Measurements from ENCODE around the gene TRIM60. TPM values are rescaled to one million over a fixed set of nuclear protein-coding genes. Genes with fewer than 3 reads are reported as not detected.

The TRIM60 gene
- total RNA-seq, 3 donors from 2014 or later = not detected

GRCh38 chr4:165088366-165088765 is 56.6 kb downstream of the TRIM60 start:
- intact Hi-C loops (cut with DNase I, micrococcal nuclease) = no loop called here
- H3K9me3 ChIP-seq = no peaks in the 10 kb centered on the region
- no peak overlapping the region for H3K4me3 ChIP-seq
- no peaks in the 10 kb centered on the region for H3K4me1 ChIP-seq (ENCODE audit: low read depth)
- H3K36me3 ChIP-seq (ENCODE audit: low read depth) = no peaks in the 10 kb centered on the region
- DNase-seq = no peak
- no peak for ATAC-seq
- TF ChIP-seq, protein P1, sequence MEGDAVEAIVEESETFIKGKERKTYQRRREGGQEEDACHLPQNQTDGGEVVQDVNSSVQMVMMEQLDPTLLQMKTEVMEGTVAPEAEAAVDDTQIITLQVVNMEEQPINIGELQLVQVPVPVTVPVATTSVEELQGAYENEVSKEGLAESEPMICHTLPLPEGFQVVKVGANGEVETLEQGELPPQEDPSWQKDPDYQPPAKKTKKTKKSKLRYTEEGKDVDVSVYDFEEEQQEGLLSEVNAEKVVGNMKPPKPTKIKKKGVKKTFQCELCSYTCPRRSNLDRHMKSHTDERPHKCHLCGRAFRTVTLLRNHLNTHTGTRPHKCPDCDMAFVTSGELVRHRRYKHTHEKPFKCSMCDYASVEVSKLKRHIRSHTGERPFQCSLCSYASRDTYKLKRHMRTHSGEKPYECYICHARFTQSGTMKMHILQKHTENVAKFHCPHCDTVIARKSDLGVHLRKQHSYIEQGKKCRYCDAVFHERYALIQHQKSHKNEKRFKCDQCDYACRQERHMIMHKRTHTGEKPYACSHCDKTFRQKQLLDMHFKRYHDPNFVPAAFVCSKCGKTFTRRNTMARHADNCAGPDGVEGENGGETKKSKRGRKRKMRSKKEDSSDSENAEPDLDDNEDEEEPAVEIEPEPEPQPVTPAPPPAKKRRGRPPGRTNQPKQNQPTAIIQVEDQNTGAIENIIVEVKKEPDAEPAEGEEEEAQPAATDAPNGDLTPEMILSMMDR (IDR thresholded peaks at IDR 0.05) = no peak

Other genes with a start within 250 kb of the TRIM60 start
- gene APELA, start 154.8 kb upstream of the TRIM60 start, total RNA-seq = not detected
- gene TRIM61, start 54.3 kb upstream of the TRIM60 start, total RNA-seq = under 1 TPM in 1 of 3 donors, not detected in 2; 0.73 TPM
- gene TRIM75, start 21.9 kb downstream of the TRIM60 start, total RNA-seq = not detected
- gene TMEM192, start 80.9 kb downstream of the TRIM60 start, total RNA-seq = 10 to 100 TPM; 16.3 to 24.0 (median 18.7) TPM
- 10 to 100 TPM; 12.9 to 19.1 (median 16.4) TPM for gene KLHL2, start 175.6 kb downstream of the TRIM60 start, total RNA-seq